Neural progenitor cell (in vitro differentiated cells): ENCODE data around the gene TSPEAR. TPM values are rescaled to one million over a fixed set of nuclear protein-coding genes. Genes with fewer than 3 reads are reported as not detected.

ENCODE experiments used
- DNase-seq: peaks from one replicate; pipeline ENCODE4 v3.0.0-alpha.2; 2016; ENCODE audit warnings: low spot score
- H2AFZ ChIP-seq: fragments of 200-600 bp; sonication (generic); replicated peaks from 2 replicates; pipeline ENCODE4 v1.6.1; 2016; ENCODE audit warnings: antibody characterized with exemption
- H3F3A ChIP-seq: fragments of 200-600 bp; sonication (generic); 2 replicates; pipeline ENCODE4 v1.6.1; 2016; ENCODE audit warnings: antibody characterized with exemption, low read depth
- H3K27ac ChIP-seq: fragments of 200-600 bp; sonication (generic); 2 replicates; pipeline ENCODE4 v1.5.1; 2016; ENCODE audit warnings: mild to moderate bottlenecking
- H3K27me3 ChIP-seq: fragments of 200-600 bp; sonication (generic); 2 replicates; pipeline ENCODE4 v1.6.1; 2016; ENCODE audit warnings: mild to moderate bottlenecking, moderate library complexity
- H3K36me3 ChIP-seq: fragments of 200-600 bp; sonication (generic); 2 replicates; pipeline ENCODE4 v1.5.1; 2016
- H3K4me1 ChIP-seq: fragments of 200-600 bp; sonication (generic); 2 replicates; pipeline ENCODE4 v1.6.1; 2016; ENCODE audit warnings: mixed run types
- H3K4me2 ChIP-seq: fragments of 200-600 bp; sonication (generic); 2 replicates; pipeline ENCODE4 v1.6.1; 2016
- H3K4me3 ChIP-seq: fragments of 200-600 bp; sonication (generic); 2 replicates; pipeline ENCODE4 v1.5.1; 2016
- H3K79me2 ChIP-seq: fragments of 200-600 bp; sonication (generic); 2 replicates; pipeline ENCODE4 v1.6.1; 2016; ENCODE audit warnings: low read depth
- H3K9ac ChIP-seq: fragments of 200-600 bp; sonication (generic); 2 replicates; pipeline ENCODE4 v1.6.1; 2016
- H3K9me3 ChIP-seq: fragments of 200-600 bp; sonication (generic); 2 replicates; pipeline ENCODE4 v1.5.1; 2016; ENCODE audit warnings: low read depth
- H4K20me1 ChIP-seq: fragments of 200-600 bp; sonication (generic); 2 replicates; pipeline ENCODE4 v1.6.1; 2016; ENCODE audit warnings: low read depth
- H3K27ac Mint-ChIP-seq: 3 replicates; pipeline ENCODE4 v1.8.0; 2021; ENCODE audit warnings: mixed read lengths
- H3K27me3 Mint-ChIP-seq: 2 replicates; pipeline ENCODE4 v1.8.0; 2022; ENCODE audit warnings: low read depth, mild to moderate bottlenecking, inconsistent platforms, moderate library complexity, mixed read lengths; ENCODE audit not compliant: insufficient read depth
- H3K36me3 Mint-ChIP-seq: 3 replicates; pipeline ENCODE4 v1.8.0; 2021; ENCODE audit warnings: mixed read lengths
- H3K4me1 Mint-ChIP-seq: 3 replicates; pipeline ENCODE4 v1.8.0; 2021; ENCODE audit warnings: mixed read lengths
- H3K4me3 Mint-ChIP-seq: 3 replicates; pipeline ENCODE4 v1.8.0; 2021; ENCODE audit warnings: mild to moderate bottlenecking, moderate library complexity, mixed read lengths
- H3K9me3 Mint-ChIP-seq: 3 replicates; pipeline ENCODE4 v1.8.0; 2020; ENCODE audit warnings: mixed read lengths
- EZH2 ChIP-seq: fragments of 200-600 bp; sonication (generic); IDR thresholded peaks from 2 replicates; pipeline ENCODE4 v1.6.1; 2017; ENCODE audit warnings: antibody characterized with exemption, mild to moderate bottlenecking, moderate library complexity
- EZH2phosphoT487 ChIP-seq: fragments of 200-600 bp; sonication (generic); IDR thresholded peaks from 2 replicates; pipeline ENCODE4 v1.6.1; 2017; ENCODE audit warnings: antibody characterized with exemption
- total RNA-seq: library from RNA; depleted of rRNA; stranded (reverse); fragments of >200 nt; gene quantifications from 2 replicates; pipeline ENCODE4 v1.2.3, GENCODE V29; 2015; ENCODE audit warnings: low replicate concordance
- TF ChIP-seq, protein P1 (sequence below): fragments of 200-600 bp; sonication (generic); IDR thresholded peaks from 2 replicates; pipeline ENCODE4 v1.5.1; 2017; ENCODE audit warnings: antibody characterized with exemption, mild to moderate bottlenecking

TSPEAR gene
- total RNA-seq, 1 donor from 2014 or later, result not detected

DNA sequence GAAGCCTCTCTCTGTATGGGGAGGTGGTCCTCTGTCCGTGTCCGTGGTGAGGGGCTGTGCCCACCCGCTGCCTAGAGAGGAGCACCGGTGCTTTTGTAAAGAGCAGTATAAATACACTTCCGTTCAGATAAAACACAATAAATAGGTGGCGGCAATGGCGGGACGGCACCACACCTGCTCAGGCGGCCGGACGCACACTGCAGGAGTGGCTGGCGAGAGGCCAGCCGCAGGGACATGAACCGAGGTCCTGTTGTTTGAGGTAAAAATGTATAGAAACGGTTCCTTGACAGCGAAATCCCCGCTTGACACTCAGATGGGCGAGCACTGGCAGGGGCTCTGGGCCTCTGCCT is 212.2 kb downstream of the TSPEAR start:
- H3F3A ChIP-seq, result peaks cover 11% of the 10 kb centered on the region
- Mint-ChIP-seq H3K9me3 (peaks cover 3% of the 10 kb centered on the region), H3K4me1 (peaks cover 31% of the 10 kb centered on the region), H3K4me3 (no peak overlapping the region), H3K27ac (no peak overlapping the region), H3K36me3 (no peaks in the 10 kb centered on the region), H3K27me3 (peaks cover 3% of the 10 kb centered on the region)
- H2AFZ ChIP-seq, result no peak overlapping the region
- H3K36me3 ChIP-seq, result no peaks in the 10 kb centered on the region
- no peak overlapping the region for H3K4me2 ChIP-seq
- peaks cover 26% of the 10 kb centered on the region for H3K4me1 ChIP-seq
- no peaks in the 10 kb centered on the region for H3K9me3 ChIP-seq
- no peak for DNase-seq
- H3K9ac ChIP-seq, result no peak overlapping the region
- no peaks in the 10 kb centered on the region for H4K20me1 ChIP-seq
- H3K27ac ChIP-seq, result no peak overlapping the region
- no peaks in the 10 kb centered on the region for H3K79me2 ChIP-seq
- no peak for TF ChIP-seq EZH2
- no peak for TF ChIP-seq EZH2phosphoT487
- TF ChIP-seq, protein P1, sequence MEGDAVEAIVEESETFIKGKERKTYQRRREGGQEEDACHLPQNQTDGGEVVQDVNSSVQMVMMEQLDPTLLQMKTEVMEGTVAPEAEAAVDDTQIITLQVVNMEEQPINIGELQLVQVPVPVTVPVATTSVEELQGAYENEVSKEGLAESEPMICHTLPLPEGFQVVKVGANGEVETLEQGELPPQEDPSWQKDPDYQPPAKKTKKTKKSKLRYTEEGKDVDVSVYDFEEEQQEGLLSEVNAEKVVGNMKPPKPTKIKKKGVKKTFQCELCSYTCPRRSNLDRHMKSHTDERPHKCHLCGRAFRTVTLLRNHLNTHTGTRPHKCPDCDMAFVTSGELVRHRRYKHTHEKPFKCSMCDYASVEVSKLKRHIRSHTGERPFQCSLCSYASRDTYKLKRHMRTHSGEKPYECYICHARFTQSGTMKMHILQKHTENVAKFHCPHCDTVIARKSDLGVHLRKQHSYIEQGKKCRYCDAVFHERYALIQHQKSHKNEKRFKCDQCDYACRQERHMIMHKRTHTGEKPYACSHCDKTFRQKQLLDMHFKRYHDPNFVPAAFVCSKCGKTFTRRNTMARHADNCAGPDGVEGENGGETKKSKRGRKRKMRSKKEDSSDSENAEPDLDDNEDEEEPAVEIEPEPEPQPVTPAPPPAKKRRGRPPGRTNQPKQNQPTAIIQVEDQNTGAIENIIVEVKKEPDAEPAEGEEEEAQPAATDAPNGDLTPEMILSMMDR, result no peak
- no peaks in the 10 kb centered on the region for H3K27me3 ChIP-seq
- no peak overlapping the region for H3K4me3 ChIP-seq

DNA sequence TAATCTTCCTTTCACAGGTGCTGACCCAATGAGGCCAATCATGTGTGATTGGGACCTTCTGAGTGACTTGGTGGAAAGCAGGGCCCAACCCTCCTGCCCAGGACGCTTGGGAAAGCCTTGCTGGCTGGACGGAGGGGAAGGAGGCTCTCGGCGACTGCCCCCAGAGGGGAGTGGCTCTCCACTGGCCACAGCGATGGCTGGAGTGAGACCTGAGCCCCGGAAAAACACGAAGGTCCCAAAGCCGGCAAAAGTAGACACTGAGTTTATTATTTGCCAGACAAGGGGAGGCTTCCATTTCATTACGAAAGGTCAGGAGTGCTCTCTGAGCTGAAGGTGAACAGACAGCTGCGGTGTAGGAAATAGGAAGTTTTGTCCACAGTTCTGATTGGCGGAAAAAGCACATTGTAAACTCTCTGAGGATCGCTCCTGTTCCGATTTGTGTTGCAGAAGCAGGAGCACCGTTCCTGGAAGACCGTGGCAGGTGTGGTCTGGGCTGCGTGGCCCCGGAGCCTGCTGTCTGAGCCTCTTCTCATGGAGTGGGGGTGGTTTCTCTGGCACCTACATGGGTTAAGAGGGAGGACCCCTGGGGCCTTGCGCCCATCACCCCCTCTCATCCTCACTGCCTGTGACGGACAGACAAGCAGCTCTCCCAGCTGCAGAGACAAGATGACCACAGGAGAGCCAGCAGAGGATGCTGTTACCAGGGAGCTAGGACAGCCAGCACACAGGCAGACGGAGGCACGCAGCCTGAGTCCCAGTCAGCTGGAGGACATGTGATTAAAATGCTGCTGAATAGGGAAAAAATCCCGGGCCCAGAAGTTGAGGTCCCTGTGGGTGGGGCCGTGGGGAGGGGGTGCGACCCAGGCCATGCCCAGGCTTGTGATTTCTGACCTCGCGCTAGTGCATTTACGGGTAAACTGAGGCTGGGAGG is 212.8 kb downstream of the TSPEAR start:
- H2AFZ ChIP-seq, result no peak overlapping the region
- no peak overlapping the region for H3K4me3 Mint-ChIP-seq

DNA sequence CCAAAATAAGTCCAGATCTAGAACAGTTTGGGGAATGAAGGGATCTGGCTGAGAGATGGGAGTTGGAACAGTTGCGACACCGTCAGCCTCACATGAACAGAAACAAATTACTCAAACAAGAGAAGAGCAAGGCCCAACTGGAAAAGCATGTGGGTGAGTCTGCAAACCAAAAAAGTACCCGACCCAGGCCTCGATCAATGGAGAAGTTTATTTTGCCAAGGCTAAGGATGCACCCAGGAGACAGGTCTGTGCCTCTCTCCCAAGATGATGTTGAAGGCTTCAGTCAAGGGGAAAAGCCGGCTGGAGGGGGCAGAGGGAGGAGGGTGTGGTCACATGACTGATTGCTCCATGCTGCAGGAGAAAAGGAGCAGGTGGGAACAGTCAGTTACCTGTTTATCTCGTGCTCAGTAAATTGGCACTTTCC is 213.7 kb downstream of the TSPEAR start:
- no peak for DNase-seq
- Histone ChIP-seq H3K9me3 (no peaks in the 10 kb centered on the region), H3K4me2 (peak overlapping the region; percentile 61), H3K27me3 (no peaks in the 10 kb centered on the region), H3K9ac (no peak overlapping the region), H3F3A (peaks cover 11% of the 10 kb centered on the region), H3K4me1 (peaks cover 26% of the 10 kb centered on the region), H3K79me2 (no peaks in the 10 kb centered on the region), H3K36me3 (no peaks in the 10 kb centered on the region), H2AFZ (no peak overlapping the region), H3K27ac (no peak overlapping the region), H3K4me3 (no peak overlapping the region), H4K20me1 (no peaks in the 10 kb centered on the region)
- no peak overlapping the region for H3K4me3 Mint-ChIP-seq
- H3K27me3 Mint-ChIP-seq, result peaks cover 7% of the 10 kb centered on the region
- H3K36me3 Mint-ChIP-seq, result no peaks in the 10 kb centered on the region
- H3K9me3 Mint-ChIP-seq, result peaks cover 9% of the 10 kb centered on the region
- TF ChIP-seq, protein P1, result no peak
- no peak for TF ChIP-seq EZH2
- no peak for TF ChIP-seq EZH2phosphoT487
- peak overlapping the region; percentile 85 for H3K27ac Mint-ChIP-seq
- H3K4me1 Mint-ChIP-seq, result peaks cover 31% of the 10 kb centered on the region

More for the DNA sequence above, 212.8 kb downstream of the TSPEAR start:
- Histone ChIP-seq H3K4me3 (no peak overlapping the region), H3K79me2 (no peaks in the 10 kb centered on the region), H3K4me2 (peak overlapping the region; percentile 61), H3K9me3 (no peaks in the 10 kb centered on the region), H3K9ac (no peak overlapping the region), H3F3A (peaks cover 11% of the 10 kb centered on the region), H3K27me3 (no peaks in the 10 kb centered on the region), H3K27ac (no peak overlapping the region), H3K4me1 (peaks cover 26% of the 10 kb centered on the region), H4K20me1 (no peaks in the 10 kb centered on the region), H3K36me3 (no peaks in the 10 kb centered on the region)
- Mint-ChIP-seq H3K4me1 (peaks cover 31% of the 10 kb centered on the region), H3K36me3 (no peaks in the 10 kb centered on the region), H3K9me3 (peaks cover 3% of the 10 kb centered on the region), H3K27me3 (peaks cover 3% of the 10 kb centered on the region), H3K27ac (no peak overlapping the region)
- no peak for DNase-seq
- TF ChIP-seq, protein P1, result no peak
- TF ChIP-seq EZH2phosphoT487, result no peak
- TF ChIP-seq EZH2, result no peak
